RPMI7951 (cell line): Measurements from ENCODE around the gene HIP1R. TPM values are rescaled to one million over a fixed set of nuclear protein-coding genes. Genes with fewer than 3 reads are reported as not detected.
A peak's percentile ranks its signal among the peaks of the same experiment; 100 is the strongest.
"Not testable (repeated sequence)": the region's sequence is repeated elsewhere in the genome, so short reads cannot be mapped to it uniquely, and the experiment has no call there.

Experiments
- DNase-seq: peaks from one replicate; pipeline ENCODE4 v3.0.0-alpha.2; 2012; ENCODE audit warnings: low read depth
- total RNA-seq: library from RNA; depleted of rRNA; stranded (reverse); fragments of >200 nt; shearing (Covaris generic); gene quantifications from 2 replicates; pipeline ENCODE4 v1.2.3, GENCODE V29; 2014; rRNA removed

HIP1R gene
- total RNA-seq, 1 experiment from 2014 or later = 4.2 TPM

- DNase-seq = not testable (repeated sequence)
These were observed 57.5 kb downstream of the HIP1R start for GRCh38 chr12:122892724-122893123.

DNA sequence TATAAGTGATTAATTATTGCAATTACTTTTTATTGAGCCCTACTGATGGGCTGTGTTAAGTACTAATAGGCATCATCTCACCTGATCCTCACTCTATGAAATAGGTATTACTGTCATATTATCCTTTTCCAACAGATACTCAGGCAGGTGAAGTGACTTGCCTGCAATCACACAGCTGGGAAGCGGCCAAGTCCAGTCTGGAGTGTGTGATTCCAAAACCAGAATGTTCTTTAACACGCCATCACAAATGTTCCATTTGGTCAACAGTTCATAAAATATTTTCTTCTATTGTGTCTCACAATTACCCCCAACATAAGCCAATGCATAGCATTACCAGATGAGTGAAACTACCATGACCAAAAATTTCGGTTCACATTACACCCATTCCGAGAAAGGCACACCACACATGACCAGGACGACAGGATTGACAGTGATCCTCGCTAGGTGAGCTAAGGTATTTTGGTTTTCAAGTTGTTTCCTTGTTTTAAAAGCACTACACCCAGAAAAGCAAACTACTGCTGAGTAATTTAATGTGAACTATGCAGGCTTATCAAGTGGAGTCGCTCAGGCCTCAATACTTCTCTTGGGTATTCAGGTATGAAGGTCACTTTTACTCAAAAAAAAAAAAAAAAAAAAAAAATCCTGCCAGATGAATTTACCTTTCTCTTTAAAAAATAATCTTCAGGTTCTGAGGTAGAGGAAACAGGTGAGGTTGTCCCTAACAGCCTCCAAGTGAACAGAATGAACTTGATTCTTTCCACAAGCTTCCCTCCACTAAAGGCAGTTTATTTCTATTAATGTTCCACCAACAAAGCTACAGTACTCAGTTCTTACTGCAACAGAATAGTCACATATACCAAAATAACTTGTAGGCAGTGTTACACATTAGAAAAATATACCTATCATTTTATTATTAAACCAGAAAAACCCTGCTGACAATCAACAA is 58.2 kb downstream of the HIP1R start:
- DNase-seq = no peak

- peak; percentile 26 for DNase-seq
These were observed 59.2 kb downstream of the HIP1R start for GRCh38 chr12:122894193-122895121.

GRCh38 chr12:122895320-122895703 is 60.1 kb downstream of the HIP1R start:
- DNase-seq = no peak

GRCh38 chr12:122895704-122896636 is 60.7 kb downstream of the HIP1R start, which contains the start of gene VPS37B:
VPS37B (minus strand) TSS chr12:122896124; CDS start chr12:122896062, 62 bp downstream.
- DNase-seq = peak; percentile 82

GRCh38 chr12:122896662-122897061 is 61.4 kb downstream of the HIP1R start:
- no peak for DNase-seq

DNA sequence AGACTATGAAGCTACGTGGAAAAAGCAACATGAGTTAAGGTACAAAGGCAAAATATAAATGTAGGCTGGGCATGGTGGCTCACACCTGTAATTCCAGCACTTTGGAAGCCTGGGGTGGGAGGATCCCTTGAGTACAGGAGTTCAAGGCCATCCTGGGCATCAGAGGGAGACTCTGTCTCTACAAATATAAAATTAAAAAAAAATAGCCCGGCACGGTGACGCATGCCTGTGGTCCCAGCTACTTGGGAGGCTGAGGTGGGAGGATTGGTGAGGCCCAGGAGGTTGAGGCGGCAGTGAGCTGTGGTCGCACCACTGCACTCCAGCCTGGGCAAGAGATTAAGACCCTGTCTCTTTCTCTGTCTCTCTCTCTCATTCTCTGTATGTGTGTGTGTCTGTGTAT is 64.6 kb downstream of the HIP1R start:
- DNase-seq = no peak

GRCh38 chr12:122902854-122903692 is 67.8 kb downstream of the HIP1R start:
- DNase-seq = no peak

GRCh38 chr12:122903693-122904034 is 68.4 kb downstream of the HIP1R start:
- DNase-seq = no peak

GRCh38 chr12:122905258-122905657 is 70.0 kb downstream of the HIP1R start:
- DNase-seq = not testable (repeated sequence)

DNA sequence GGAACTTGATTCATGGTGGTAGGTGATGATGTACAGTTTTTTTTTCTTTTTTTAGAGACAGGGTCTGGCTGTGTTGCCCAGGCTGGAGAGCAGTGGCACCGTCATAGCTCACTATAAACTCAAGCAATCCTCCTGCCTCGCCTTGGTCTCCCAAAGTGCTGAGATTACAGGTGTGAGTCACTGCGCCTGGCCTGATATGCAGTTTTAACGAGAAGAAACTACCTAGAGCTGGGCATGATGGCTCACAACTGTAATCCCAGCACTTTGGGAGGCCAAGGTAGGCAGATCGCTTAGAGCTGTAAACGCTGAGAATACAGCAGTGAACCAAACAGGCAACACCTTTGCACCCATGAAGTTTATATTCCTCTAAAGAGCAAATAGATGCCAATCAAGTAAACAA is 73.7 kb downstream of the HIP1R start:
- no peak for DNase-seq

- DNase-seq = peak; percentile 85
These were observed 74.4 kb downstream of the HIP1R start for GRCh38 chr12:122909442-122910288.

Other genes starting within 250 kb of the HIP1R start
- gene HCAR2, start 132.1 kb upstream of the HIP1R start, total RNA-seq = not detected in 2 replicates
- not detected in 2 replicates for gene HCAR3, start 118.6 kb upstream of the HIP1R start, total RNA-seq
- 1.2 and 1.3 TPM in 2 replicates for gene HCAR1, start 104.6 kb upstream of the HIP1R start, total RNA-seq
- gene DENR, start 82.6 kb upstream of the HIP1R start, total RNA-seq = 36.0 and 41.9 TPM in 2 replicates
- gene CCDC62, start 60.9 kb upstream of the HIP1R start, total RNA-seq = 0.10 and 0.12 TPM in 2 replicates
- 35.8 and 56.9 TPM in 2 replicates for gene VPS37B, start 60.7 kb downstream of the HIP1R start, total RNA-seq
- gene ABCB9, start 131.0 kb downstream of the HIP1R start, total RNA-seq = 7.0 and 10.9 TPM in 2 replicates
- gene OGFOD2, start 139.8 kb downstream of the HIP1R start, total RNA-seq = 5.7 and 8.4 TPM in 2 replicates
- gene ARL6IP4, start 145.2 kb downstream of the HIP1R start, total RNA-seq = 101 and 174 TPM in 2 replicates